ENCODE results near the gene ARG1. TPM values are rescaled to one million over a fixed set of nuclear protein-coding genes. Genes with fewer than 3 reads are reported as not detected.

The ARG1 gene
- total and polyA plus RNA-seq, 10 of the 15 experiments (the other 5 are each of a cell fraction or from before 2014, with no cell fraction given): 0.33 TPM; not detected in 9

GRCh38 chr6:131627724-131628682 lies 55.0 kb downstream of the ARG1 start, which contains the start of gene MED23 (continued):
- TF ChIP-seq IKZF2 (IDR thresholded peaks at IDR 0.05) (peak; percentile 85 to 89), IRF4 (IDR thresholded peaks at IDR 0.05; ENCODE audit: low read depth, low read length) (peak; percentile 71), EED (IDR thresholded peaks at IDR 0.05; ENCODE audit: low read depth) (peak; percentile 74), NFIC (IDR thresholded peaks at IDR 0.05; ENCODE audit: low read depth, low read length) (no peak; the same call in 1 of the 2 replicates), JUND (IDR thresholded peaks at IDR 0.05; ENCODE audit: low read depth, low read length) (peak; percentile 58; the same call in 1 of the 2 replicates), SRF (IDR thresholded peaks at IDR 0.05; ENCODE audit: low read depth in 2 of 2, low read length in 2 of 2) (peak; percentile 51 to 94; a peak in 3 of 4 replicates), ZZZ3 (IDR thresholded peaks at IDR 0.05; ENCODE audit: control insufficient read depth, insufficient read length, low read depth) (no peak), ZNF592 (IDR thresholded peaks at IDR 0.05) (peak; percentile 95), RELA (IDR thresholded peaks at IDR 0.05; ENCODE audit: borderline replicate concordance, partially characterized antibody) (peak; percentile 94), MEF2A (IDR thresholded peaks at IDR 0.05; ENCODE audit: insufficient read depth, low read depth, low read length) (peak; percentile 85), ZBTB33 (IDR thresholded peaks at IDR 0.05) (no peak), MTA2 (IDR thresholded peaks at IDR 0.05; ENCODE audit: low read depth) (peak; percentile 60; the same call in 1 of the 2 replicates), MTA3 (IDR thresholded peaks at IDR 0.05; ENCODE audit: borderline replicate concordance, low read length) (no peak)
- TF ChIP-seq, protein P1, sequence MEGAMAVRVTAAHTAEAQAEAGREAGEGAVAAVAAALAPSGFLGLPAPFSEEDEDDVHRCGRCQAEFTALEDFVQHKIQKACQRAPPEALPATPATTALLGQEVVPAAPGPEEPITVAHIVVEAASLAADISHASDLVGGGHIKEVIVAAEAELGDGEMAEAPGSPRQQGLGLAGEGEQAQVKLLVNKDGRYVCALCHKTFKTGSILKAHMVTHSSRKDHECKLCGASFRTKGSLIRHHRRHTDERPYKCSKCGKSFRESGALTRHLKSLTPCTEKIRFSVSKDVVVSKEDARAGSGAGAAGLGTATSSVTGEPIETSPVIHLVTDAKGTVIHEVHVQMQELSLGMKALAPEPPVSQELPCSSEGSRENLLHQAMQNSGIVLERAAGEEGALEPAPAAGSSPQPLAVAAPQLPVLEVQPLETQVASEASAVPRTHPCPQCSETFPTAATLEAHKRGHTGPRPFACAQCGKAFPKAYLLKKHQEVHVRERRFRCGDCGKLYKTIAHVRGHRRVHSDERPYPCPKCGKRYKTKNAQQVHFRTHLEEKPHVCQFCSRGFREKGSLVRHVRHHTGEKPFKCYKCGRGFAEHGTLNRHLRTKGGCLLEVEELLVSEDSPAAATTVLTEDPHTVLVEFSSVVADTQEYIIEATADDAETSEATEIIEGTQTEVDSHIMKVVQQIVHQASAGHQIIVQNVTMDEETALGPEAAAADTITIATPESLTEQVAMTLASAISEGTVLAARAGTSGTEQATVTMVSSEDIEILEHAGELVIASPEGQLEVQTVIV (IDR thresholded peaks at IDR 0.05; ENCODE audit: borderline replicate concordance, partially characterized antibody): peak; percentile 76
- TF ChIP-seq, protein P2, sequence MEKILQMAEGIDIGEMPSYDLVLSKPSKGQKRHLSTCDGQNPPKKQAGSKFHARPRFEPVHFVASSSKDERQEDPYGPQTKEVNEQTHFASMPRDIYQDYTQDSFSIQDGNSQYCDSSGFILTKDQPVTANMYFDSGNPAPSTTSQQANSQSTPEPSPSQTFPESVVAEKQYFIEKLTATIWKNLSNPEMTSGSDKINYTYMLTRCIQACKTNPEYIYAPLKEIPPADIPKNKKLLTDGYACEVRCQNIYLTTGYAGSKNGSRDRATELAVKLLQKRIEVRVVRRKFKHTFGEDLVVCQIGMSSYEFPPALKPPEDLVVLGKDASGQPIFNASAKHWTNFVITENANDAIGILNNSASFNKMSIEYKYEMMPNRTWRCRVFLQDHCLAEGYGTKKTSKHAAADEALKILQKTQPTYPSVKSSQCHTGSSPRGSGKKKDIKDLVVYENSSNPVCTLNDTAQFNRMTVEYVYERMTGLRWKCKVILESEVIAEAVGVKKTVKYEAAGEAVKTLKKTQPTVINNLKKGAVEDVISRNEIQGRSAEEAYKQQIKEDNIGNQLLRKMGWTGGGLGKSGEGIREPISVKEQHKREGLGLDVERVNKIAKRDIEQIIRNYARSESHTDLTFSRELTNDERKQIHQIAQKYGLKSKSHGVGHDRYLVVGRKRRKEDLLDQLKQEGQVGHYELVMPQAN (conservative IDR thresholded peaks at IDR 0.05): peak; percentile 71
- TF ChIP-seq, protein P3, sequence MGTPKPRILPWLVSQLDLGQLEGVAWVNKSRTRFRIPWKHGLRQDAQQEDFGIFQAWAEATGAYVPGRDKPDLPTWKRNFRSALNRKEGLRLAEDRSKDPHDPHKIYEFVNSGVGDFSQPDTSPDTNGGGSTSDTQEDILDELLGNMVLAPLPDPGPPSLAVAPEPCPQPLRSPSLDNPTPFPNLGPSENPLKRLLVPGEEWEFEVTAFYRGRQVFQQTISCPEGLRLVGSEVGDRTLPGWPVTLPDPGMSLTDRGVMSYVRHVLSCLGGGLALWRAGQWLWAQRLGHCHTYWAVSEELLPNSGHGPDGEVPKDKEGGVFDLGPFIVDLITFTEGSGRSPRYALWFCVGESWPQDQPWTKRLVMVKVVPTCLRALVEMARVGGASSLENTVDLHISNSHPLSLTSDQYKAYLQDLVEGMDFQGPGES (IDR thresholded peaks at IDR 0.05): 0 out of 2 replicates have a peak, but pooled peaks have one; percentile 47

Data from GM12878 (cell line).